LNCaP clone FGC (cell line): ENCODE data around the gene C2.

Experiments used
- DNase-seq: peaks from one replicate; pipeline ENCODE4 v3.0.0-alpha.2; 2011; ENCODE audit warnings: low read depth
- H3K4me3 ChIP-seq: 2 replicates; pipeline ENCODE4 v1.5.1; 2011; ENCODE audit warnings: mild to moderate bottlenecking, low read depth, low read length, control low read depth
- TF ChIP-seq, protein P1 (sequence below): IDR thresholded peaks from 2 replicates; pipeline ENCODE4 v1.5.1; 2012; ENCODE audit warnings: mild to moderate bottlenecking; ENCODE audit not compliant: control insufficient read depth, insufficient read depth; ENCODE audit errors: extremely low read depth

C2 gene

GRCh38 chr6:31882344-31882743, 45.2 kb upstream of the C2 start:
- no peak for DNase-seq
- TF ChIP-seq, protein P1, sequence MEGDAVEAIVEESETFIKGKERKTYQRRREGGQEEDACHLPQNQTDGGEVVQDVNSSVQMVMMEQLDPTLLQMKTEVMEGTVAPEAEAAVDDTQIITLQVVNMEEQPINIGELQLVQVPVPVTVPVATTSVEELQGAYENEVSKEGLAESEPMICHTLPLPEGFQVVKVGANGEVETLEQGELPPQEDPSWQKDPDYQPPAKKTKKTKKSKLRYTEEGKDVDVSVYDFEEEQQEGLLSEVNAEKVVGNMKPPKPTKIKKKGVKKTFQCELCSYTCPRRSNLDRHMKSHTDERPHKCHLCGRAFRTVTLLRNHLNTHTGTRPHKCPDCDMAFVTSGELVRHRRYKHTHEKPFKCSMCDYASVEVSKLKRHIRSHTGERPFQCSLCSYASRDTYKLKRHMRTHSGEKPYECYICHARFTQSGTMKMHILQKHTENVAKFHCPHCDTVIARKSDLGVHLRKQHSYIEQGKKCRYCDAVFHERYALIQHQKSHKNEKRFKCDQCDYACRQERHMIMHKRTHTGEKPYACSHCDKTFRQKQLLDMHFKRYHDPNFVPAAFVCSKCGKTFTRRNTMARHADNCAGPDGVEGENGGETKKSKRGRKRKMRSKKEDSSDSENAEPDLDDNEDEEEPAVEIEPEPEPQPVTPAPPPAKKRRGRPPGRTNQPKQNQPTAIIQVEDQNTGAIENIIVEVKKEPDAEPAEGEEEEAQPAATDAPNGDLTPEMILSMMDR = no peak
- no peak overlapping the region for H3K4me3 ChIP-seq

GRCh38 chr6:31883676-31884075, 43.8 kb upstream of the C2 start:
- DNase-seq = no peak
- TF ChIP-seq, protein P1 = no peak
- no peak overlapping the region for H3K4me3 ChIP-seq

GRCh38 chr6:31884528-31885035, 42.9 kb upstream of the C2 start:
- TF ChIP-seq, protein P1 = no peak

GRCh38 chr6:31886541-31886991, 41.0 kb upstream of the C2 start:
- no peak overlapping the region for H3K4me3 ChIP-seq
- DNase-seq = no peak
- TF ChIP-seq, protein P1 = no peak

More at GRCh38 chr6:31884528-31885035, 42.9 kb upstream of the C2 start:
- no peak for DNase-seq
- H3K4me3 ChIP-seq = no peak overlapping the region

- TF ChIP-seq, protein P1 = no peak
- no peak for DNase-seq
- no peak overlapping the region for H3K4me3 ChIP-seq
These were observed 40.1 kb upstream of the C2 start for GRCh38 chr6:31887173-31888007.

DNA sequence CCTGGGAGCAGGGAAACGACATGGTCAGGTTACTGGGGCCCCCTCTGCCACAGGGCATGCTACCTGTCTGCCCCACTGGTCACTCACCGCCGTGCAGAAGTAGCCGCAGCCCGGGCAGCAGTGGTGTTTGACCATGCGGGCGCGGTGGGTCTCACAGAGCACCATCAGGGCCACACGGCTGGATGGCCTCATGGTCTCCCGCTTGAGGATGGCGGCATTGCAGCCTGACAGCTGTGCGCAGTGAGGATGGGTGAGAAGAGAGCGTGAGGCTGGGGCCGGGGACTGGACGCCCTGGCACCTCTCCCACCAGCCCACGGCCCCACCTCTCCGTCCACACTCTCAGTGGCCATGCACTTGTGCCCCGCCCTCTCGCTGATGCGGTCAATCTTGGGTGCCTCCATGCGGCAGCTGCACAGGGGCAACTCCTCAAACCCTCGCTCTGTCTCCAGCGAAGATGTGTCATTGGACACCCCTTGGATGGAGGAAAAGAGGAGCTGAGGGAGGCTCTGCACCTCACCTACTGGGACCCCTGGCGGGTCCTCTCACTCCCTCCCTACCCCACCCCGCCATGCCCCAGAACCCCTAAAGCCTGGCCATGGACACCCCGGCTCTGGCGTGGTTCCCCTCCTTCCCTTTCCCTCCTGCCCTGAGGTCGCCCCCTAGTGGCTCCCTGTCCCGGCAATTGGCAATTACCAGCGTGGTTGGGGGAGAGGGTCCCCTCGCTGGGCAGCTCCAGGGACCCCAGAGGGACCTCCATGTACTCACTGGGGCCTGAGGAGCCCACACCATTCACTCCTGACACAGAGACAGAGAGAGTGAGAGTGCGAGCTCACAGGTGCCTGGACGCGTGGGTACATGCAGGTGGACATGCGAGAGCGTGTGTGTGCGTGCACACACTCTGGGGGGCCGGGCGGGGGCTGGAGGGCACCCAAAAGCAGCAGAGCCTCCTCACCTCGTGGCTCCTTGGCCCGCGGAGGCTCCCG, 39.0 kb upstream of the C2 start:
- TF ChIP-seq, protein P1 = peak; percentile 69
- H3K4me3 ChIP-seq = no peak overlapping the region
- DNase-seq = no peak
